Embryonic facial prominence (tissue), 1 donor: ENCODE results near the gene TPRG1.

ENCODE experiments used
- DNase-seq: peaks from one replicate; pipeline ENCODE4 v3.0.0-alpha.2; 2016; ENCODE audit errors: extremely low spot score

TPRG1 gene, protein sequence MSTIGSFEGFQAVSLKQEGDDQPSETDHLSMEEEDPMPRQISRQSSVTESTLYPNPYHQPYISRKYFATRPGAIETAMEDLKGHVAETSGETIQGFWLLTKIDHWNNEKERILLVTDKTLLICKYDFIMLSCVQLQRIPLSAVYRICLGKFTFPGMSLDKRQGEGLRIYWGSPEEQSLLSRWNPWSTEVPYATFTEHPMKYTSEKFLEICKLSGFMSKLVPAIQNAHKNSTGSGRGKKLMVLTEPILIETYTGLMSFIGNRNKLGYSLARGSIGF

DNA sequence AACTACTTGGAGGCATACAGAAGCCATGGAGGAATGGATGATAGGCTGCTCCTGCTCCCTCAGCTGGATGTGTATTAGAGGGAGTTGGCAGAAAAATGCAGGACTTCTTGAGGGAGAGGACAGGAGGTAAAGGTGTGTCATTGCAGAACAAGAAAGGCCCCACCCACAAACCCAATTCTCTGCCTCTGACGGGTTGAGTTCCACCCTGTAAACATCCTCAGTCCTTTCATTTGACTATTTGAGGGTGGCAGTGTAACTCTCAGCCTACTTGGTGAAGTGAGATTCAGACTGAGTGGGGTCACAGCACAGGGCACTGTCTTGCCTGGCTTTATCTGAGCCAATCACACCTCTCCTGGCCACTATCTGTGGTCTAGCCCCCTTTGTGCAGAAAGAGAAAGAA lies at the start of gene TPRG1:
TSS of gene TPRG1 (plus strand) at position 265 of the 400 bp plus-strand sequence. CDS start 35,414 bp downstream, outside the sequence.
- DNase-seq, result no peak

DNA sequence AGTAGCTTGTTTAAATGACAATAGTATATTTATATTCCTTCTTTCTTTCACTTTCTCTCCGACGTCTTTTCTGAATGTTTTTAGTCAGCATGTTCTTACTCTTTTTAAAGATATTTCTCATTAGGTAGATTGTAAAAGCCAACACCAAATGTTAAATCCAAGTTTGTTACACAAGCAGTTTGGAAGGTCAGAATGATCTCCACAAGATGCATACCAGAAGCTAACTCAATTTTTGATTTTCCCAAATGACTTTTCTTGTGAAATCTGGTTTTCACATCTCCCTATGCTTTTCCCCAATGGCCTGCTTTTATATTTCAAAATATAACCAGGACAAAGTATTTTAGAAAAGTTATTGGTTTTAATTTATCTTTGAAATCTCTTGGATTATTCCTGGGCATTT lies 49.7 kb upstream of the TPRG1 start:
- DNase-seq, result no peak

DNA sequence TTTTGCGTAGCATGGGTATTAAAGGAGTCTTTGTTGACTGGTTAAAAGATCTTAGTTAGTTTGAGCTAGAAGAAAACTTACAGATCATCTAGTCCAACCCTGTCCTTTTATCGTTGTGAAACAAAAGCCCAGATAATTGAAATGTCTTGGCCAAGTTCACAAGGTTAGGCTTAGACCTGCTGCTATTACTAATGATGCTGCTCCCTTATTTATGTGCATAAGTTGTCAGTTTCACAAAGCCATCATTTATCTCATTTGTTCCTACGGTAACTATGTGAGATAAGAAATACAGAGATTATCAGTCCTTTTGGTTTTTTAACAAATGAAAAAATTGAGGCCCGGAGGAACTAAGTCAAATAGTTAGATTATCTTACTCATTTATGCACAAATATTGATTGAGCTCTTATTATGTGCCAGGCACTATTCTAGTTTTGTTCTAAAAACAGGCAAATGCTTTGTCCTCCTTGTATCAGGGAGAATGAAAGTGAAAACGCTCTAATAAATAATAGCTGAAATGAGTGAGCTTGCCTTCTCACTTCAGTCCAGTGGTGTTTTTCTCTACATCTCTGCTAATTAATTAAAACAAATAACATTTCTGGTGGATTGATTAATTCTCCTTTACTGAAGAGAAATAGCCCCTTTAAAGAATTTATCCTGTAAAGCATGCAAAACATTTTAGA lies 49.1 kb upstream of the TPRG1 start:
- no peak for DNase-seq

DNA sequence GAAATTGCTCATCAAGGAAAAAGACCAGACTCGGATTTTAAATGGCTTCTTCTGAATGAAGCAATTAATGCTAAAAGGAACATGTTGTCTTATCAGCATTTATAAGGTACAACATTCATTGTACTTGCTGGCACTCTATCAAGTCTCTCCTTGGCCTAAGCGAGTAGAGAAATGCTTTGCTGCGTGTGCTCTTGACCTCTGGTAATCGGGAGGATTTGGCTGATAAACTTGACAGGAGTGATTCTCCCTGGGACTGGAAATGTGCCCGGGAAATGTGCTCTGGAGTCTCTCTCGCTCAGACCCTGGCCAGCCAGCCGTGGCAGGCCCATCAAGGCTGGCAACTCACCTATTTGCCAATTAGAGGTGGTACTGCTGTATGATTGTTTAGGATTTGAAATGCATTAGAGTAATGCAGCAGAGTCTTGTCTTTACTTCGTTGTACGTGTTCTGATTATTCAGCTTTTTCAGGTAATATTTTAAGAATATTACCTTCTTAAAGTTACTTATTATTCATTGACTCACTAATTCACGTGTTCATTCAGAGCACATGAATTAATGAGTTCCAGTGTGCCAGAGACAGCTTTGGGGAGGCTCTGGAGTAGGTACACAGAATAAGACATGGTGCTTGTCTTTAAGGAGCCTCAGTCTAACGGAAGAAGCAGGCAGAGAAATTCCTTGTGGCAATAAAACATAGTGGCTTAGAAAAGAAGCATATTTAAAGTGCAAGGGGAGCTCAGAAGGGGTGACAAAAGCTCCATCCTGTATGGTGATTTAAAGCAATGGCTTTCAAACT lies 48.0 kb upstream of the TPRG1 start:
- no peak for DNase-seq

DNA sequence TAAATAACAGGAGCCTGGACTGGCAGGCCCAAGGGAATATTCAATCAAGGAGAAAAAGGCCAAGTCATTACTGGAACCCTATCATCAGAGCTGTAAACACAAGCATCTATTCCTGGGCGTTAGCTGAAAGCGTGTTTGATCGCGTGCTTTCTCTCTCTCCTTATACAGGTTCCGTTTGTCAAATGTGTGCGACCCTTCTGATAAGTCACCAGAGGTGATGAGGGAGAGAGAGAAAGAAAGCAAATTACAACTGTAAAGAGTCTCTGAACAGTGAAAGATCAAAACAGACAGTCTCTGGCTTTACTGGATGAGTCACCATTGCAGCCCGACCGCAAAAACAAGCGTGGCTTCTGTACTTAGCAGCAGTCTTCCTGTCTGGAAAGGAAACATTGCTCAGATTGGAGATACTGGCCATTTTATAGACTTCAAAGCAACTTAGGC lies 39.5 kb upstream of the TPRG1 start:
- no peak for DNase-seq

DNA sequence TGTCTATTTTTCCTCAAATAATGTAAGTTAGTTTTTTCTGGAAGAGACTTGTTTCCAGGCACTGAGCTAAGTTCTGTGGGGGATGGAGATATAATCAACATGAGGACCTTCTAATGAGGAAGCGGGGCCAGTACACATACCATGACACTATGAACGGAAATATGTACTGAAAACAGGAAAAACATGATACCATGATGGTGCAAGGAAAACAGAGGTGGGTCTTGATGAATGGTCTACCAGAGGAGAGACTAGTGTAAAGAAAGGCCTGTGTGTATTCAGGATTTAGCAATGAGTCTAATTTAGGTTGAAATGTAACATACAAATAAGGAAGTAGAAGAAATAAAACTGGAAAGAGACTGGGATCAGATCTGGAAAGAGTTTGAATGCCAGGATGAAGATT lies 38.9 kb upstream of the TPRG1 start:
- DNase-seq, result no peak

DNA sequence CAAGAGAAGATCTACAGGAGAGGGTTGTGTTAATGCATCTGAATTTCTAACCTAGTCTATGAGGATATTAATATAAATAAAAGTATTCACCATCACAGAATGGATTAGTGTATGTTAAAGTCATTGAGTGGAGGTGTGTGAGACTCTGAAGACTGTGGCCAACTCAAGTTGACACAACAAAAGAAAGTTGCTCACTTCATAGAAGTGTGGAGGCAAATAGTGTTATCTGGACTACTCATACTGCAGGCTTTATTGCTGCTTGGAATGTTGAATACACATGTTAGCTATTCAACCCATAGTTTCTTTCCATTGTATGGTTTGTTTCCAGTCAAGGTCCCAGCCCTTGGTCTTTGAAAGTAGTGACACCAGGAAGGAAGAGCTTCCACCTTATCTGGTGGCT lies 38.0 kb upstream of the TPRG1 start:
- no peak for DNase-seq

DNA sequence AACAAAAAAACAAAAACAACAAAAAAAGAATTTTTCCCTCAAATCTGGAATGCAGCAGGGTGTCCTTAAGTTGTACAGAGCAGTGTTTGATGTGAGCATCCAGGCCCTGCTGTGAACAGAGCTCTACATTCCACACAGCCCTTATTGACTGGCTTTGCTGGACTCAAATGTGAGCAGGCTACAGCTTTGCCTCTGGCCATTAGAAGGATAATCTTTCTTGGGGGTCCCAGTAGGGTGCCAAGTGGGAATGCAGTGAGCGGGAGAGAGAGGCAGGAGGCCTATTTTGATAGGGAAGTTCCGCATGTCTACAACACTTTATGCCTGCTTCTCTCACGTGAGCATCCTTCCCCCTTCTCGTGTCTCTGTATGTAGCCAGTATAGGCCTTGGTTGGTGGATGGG lies 34.4 kb upstream of the TPRG1 start:
- DNase-seq, result no peak

DNA sequence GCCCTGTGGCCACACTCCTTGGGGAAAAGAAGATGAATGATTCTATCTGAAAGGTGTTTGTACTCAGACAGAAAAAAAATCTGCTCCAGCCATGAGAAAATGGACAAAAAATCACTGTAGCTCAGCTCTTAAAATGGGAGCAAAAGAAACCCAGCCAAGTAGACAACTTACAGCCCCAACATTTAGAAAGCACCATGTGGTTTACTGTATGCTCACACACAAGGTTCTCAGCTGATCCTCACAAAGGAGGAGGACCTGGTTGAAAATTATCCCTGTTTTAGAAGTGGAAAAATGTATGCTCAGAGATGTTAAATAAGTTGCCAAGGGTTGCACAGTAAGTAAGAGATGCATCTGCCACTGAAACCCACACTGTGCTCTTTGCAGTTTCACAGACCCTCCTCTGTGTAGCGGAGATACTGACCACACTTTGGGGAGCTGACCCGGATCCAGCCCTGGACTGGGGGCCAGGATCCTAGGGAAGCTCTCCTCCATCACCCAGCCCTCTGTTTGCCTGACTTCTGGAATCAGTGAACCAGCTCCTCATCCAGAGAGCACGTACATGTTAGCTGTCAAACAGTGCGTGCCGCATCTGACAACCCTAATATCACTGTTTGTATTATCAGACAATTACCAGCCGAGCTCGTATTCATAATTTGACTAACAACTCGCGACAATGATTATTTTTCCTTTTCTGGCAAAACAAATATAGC lies 32.7 kb upstream of the TPRG1 start:
- no peak for DNase-seq

DNA sequence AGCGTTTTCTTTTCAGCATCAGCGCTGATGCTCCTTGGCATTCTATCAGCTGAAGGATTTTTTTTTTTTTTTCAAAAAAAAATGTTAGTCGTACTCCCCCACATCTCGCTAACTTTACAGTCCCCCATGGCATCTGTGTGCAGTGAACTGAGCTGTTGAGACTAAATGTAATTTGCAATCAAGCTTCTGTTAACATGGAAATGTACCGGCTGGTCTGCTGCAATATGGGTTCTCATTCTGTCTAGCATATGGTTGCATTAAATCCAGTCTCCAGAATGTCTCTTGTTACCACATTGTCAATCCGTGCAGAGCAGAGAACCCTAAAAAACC lies 32.2 kb upstream of the TPRG1 start:
- no peak for DNase-seq

DNA sequence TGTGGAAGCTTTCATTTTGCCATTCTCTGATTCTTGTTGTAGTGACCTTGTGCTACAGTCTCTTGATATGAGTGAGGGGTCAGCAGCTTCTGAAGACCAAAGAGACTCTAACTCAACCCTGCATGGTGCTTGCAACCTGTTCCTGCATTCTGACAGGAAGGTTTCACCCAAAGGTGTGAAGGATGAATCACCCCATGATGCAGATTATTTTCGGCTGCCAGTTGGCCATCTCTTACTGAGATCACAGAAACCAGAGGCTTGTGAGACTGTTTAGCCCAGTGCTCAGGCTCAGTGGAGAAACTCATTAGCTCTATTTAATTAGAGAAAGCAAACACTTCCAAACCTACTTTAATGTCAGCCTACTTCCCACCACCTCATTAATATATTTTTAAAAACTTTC lies 29.2 kb upstream of the TPRG1 start:
- no peak for DNase-seq

DNA sequence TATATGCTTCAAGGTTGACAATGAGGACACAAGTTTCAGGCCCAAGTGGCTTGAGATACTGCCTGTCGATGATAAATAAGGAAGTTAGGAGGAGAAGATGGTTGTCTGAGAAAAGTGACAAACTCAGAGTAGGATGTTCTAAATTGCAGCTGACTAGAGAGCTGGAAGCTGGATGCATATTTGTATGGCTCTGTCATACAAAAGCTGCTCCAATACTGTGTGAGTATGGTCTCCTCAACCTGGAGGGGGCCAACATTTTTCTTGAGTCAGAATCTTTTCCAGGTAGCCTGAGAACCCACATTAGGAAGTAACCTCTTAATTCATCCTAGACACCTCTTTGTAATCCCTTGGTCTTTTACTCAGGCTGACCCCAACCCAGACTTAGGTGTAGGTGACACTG lies 28.4 kb upstream of the TPRG1 start:
- DNase-seq, result no peak

DNA sequence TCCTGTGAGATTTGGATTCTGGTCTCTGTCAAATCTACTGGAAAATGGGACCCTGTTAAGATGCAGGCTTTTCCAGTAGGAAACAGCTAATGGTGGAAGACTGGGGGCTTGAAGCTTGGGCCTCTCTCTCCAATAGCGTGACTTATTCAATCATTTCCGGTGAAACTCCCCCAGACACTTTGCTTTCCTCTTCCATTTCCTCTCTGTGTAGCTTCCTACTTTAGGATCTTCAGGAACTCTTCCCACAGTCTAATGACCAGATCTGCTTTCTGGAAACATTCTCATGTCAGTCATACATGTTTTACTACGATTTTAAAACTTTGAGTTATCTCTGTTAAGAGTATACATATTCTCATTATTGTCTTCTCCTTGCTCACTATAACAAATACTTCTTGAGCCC lies 28.0 kb upstream of the TPRG1 start:
- no peak for DNase-seq

DNA sequence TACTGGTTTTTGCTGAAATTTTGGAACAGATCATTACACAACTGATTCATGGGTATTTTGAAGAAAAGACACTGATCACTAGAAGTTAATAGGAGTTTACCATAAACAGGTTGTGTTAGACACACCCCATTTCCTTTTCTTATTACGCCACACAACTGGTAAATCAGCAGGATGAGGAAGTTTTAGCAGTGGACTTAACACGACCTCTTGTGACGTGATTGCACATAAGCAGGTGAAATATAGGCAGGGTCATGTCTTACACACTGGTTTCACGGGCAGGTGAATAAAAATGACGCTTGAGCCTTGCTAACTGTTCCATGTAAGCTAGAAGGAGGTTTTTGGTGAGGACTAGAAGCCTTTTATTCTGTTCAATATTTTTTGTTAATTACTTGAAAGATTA lies 27.1 kb upstream of the TPRG1 start:
- no peak for DNase-seq

DNA sequence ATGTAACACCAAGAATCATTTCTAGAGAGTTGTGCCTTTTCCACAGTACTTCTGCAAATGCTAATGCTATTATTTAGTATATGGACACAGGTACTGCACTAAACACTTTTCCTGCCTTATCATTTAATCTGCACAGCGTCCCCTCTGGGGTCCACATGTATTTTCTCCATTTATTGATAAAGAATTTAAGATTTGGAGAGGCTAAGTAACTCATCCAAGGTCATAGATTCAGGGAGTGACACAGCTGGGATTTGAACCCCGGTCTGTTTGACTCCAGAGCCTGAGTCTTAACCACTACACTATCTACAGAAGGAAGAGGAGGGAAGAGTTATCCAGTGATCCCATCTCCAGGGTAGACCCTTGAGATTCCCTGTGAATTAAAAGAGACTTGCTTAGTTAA lies 24.9 kb upstream of the TPRG1 start:
- no peak for DNase-seq

DNA sequence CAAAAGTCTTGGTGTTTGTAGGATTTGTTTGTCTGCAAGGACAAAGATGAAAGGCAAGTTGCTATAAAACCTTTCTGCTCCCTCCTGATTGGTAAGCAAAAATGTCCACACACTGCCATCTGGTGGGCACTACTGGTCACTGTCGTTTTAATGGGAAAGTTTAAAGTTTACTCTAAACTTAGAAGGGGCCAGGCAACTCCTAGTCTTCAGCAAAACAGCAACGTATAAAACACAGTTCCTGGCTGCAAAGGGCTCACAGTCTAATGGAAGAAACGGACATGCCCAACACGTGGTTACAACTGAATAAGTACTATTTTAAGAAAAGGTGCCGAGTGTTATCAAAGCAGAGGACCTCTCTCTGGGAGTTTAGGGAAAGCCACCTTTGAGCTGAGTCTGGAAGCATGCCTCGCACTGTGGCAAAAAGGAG lies 23.7 kb upstream of the TPRG1 start:
- peak; percentile 68 for DNase-seq

DNA sequence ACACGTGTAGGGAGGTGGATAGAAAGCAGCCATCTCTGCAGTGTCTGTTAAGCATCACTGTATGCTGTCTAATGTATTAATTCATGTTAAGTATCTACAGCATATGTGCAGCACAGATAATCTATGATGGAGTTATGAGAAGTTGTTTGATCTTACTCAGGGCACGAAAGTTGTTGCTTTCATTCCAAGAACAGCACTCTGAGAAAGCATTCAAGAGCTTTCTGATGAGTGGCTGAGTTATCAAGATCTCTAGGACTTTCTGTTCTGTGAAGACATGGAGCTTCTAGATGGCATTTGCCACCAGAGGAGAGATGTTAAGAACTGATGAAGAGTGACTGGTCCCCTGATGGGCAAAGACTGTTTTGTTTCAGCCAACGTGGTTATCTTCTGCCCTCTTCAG lies 22.6 kb upstream of the TPRG1 start:
- no peak for DNase-seq

DNA sequence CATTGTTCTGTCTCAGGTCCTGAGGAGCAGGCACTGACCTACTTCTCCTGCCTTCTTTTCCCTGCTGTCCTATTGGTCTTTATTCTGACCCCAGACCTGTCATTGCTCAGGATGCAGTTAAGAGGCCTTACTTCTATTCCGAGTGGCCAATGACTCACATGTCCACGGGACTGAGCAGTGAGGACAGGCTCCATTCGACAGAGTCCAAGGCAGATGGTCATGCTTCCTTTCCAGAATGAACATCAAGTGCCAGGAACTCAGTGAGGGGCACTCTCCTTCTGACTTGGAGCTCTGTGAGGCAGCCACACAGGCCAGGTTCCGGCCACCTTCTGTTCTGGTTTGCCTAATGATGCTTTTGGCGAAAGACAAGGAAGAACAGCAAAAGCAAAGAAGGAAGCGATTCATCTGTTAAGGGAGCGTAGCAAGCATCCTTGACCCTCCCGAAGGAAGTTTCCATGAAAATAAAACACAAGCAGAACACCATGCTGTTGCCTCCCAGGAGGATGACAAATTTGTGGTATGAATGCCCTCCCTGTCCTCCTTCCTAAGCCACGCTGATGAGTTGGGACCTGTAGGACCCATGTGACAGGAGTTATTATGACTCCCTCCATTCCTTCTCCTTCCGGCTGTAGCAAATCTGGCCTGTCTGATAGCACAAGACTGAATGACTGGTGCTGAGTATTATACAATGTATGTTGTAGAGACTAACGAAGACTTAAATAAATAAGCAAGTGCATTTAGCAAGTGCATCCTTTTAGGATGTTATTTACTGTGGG lies 14.4 kb upstream of the TPRG1 start:
- DNase-seq, result no peak

DNA sequence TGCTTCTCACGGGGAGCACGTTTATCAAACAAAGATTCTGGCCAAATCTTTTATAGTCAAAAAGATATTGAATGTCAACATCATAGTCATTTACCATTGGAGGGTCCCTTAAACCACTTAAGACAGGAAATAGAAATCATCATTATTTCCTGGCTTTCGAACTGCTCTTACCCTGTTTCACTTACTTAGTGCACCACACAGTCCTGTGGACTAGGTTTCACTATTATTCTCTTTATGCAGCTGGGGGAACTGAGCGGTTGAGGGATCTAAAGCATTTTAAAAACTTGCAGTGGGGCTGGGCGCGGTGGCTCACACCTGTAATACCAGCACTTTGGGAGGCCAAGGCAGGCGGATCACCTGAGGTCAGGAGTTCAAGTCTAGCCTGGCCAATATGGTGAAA lies 13.7 kb upstream of the TPRG1 start:
- no peak for DNase-seq

DNA sequence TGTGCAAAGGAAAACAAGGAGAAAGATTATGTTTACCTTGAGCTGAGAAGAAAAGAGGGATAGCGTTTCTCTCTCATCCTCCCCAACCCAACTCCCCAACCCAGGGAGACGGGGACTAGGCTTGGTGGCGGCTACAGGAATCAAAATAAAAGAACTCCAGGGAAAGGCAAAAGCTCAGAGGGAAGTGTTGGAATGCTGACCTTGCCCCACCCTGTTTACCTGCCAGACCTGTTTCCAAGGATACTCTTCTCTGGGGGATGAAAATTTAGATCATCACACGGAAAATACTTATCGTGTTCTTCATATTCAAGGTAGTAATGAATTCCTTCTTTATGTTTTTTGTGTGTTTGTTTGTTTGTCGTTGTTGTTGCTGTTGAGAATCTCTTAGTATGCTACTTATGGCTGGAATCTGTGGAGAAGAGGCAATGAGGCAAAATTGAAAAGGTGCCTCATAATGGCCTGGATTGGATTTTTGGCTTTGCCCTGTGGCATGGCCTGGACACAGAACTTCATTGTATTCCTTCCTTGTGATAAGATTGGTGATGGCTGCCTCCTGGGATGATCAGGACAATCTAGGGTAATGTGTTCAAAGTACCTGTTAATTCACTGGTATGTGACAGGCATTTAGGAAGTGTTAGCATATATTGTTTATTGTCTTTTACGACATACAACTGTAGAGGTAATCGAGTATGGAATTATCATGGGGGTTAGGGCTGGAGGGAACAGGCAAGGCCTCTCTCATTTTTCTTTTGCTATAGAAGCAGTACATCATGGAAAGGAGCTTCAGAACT lies 11.1 kb upstream of the TPRG1 start:
- DNase-seq, result no peak
